HG03135 (cell line): ENCODE results near the gene PTPRM.

Experiments used
- ATAC-seq: cut with Tn5 transposase; IDR thresholded peaks from one replicate; pipeline ENCODE4 v1.9.1; 2021; ENCODE audit warnings: mild to moderate bottlenecking, moderate library complexity; ENCODE audit not compliant: unreplicated experiment

The PTPRM gene

DNA sequence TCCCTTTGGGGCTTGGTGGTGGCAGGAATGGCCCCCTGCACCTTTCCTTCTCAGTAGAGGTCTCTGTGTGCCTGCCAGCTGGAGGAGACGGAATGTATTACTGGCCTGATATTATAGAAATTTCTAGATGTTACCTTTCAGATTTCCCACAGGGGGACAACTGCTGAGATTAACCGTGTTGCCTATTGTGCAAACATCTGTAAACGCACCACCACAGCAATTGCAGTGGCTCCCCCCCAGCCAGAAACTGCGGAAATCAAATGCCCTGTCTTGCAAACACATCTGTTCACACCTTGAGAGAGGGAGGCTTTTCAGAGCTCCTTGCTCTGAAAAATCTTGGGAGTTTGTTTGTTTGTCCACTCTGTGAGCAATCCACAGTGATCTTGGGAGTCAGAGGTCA lies 772.1 kb downstream of the PTPRM start:
- ATAC-seq = no peak

DNA sequence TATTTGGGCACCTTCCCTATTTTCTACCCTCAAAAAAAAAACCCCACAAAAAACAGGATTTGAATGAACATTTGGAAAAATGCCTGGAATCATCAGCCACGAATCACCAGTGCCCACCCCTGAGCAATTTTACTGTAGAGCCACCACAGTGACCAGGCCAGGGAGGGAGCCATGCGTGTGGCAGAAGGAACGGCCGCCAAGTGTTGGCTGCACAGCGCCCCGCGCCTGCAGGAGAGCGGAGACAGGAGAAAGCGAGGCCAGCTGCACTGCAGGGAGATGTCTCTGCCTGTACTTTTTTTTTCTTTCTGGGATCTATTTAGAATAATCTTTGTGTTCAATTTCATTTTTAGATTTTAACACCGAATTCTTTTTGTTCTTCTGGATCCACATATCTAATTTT lies 772.8 kb downstream of the PTPRM start:
- ATAC-seq = no peak

DNA sequence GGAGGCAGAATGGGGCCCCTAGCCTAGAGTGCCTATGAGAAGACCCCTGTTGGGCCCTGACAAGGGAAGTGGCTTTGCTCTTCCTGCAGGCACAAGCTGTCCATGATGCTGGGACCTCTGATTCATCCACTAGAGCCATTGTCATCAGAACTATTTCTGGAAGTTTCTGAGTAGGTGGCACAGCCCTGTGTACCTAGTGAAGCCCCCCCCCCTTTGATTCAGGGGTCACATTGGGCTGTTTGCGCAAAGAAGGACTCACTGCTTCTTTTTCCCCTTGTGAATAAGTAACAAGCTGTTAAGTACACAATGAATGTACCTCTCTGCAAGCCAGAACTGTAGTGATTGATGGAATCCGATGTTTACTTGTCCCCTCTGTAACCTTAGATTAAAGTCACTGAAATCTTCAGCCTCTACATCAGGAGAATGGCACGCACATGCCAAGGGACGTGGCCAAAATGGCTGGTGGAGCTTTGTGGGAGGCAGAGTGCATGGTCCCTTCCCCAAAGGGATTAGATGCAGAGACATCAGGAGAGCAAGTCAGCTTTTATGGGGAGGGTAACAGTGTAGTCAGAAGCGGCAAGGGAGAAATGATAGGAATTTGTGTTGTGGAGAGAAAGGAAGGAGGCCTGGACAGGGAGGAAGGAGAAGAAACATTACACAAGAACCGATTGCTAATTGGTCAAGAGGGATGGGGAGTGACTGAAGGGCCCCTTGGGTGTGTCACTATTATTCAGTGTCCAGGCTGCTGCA lies 774.5 kb downstream of the PTPRM start:
- no peak for ATAC-seq

DNA sequence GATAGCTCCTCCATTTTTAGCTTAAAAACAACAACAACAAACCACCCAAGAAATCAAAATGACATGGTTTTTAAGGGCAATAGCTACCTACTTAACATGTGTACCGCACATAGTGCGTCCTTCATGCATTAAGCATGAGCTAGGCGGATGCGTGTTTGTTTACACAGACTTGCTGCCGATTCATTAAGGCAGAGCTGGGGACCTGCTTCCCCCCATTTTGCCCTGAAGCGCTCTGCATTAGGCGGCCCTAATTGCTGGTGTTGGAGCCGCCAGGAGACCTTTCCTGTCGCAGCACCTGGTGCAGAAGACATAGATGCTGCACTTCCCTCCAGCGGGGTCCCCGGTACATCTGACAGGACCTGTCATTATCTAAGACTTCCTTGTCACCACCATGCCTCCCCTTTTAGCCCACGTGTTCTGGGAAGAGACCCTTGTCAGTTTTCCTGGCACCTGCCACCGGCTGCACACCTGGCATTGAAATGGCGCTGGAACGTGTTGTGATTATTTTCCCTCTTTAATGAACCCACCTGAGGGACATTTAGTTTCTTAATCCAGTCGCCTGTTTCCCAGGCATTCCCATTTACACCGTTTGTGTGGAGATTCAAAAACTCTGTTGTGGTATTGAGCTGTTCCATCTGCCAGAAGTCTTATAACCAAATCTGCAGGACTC lies 781.1 kb downstream of the PTPRM start:
- no peak for ATAC-seq

DNA sequence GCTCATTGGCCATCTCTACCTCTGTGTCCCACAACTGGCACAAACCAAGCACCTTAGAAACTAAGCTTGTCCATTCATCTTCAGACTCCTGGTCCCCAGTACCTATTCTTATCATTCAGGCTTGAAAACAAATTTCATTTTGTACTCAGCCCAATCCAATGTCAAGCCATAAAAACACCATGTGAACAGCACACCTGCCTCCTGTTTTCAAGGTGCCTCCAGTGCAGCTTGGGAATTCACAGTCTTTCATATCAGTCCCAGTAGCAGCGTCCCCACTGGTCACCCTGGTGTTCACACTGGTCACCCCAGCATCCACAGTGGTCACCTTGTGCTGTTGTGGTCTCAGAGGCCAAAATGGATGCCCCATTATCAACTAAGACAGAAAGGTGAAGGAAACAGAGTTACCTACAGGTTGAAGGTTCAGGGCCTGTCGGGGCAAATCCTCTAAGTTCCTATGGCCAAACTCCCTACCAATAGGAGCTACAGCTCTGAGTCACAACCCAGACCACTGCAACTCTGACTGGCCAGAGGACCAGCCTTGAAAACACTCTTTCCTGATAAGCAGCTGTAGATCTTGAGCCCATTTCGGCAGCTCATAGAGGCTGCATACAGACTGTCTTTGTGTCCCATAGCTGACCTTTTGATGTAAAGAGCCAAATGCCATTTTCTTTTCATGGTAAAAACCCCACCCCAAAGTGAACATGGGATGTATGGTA lies 782.6 kb downstream of the PTPRM start:
- ATAC-seq = no peak

DNA sequence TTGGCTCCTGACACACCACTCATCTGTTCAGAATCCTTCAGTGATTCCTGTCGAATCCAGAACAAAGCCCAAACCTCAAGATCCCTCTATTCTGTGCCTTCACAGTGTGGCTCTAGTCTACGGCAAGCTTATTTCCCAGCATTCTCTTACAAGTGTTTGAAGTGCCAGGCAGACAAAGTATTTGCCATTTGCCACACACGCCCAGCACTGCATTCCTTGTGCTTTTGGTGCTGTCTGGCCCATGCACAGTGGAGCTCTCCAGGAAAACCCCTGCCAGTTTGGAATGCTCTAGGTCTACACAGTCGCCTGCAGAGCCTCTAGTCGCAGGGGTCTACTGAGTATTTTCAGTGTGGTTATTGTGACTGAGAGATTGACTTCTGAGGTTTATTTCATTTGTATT lies 783.5 kb downstream of the PTPRM start:
- no peak for ATAC-seq

- ATAC-seq = no peak
These were observed 784.0 kb downstream of the PTPRM start for GRCh38 chr18:8351161-8351560.

- ATAC-seq = no peak
These were observed 787.2 kb downstream of the PTPRM start for GRCh38 chr18:8354304-8354703.

- no peak for ATAC-seq
These were observed 788.9 kb downstream of the PTPRM start for GRCh38 chr18:8356001-8356400.

DNA sequence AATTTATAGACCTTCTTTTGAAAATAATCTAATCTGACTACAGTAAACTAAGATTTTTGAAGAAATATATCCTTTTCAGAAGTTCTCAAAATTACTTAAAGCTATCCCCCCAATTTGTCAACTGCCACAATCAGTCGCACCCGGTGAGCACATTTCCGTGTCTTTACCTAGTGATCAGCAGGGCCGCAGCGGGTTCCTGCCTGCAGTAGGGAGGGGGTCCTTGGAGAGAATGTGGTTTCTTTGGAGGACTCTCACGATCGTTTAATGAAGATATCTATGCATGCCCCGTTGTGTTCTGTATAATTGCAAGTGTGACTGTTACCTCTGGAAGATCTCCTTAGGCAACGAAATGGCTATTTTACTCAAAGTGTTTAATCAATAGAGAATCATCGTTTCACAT lies 790.2 kb downstream of the PTPRM start:
- no peak for ATAC-seq

- no peak for ATAC-seq
These were observed 791.1 kb downstream of the PTPRM start for GRCh38 chr18:8358033-8358765.

DNA sequence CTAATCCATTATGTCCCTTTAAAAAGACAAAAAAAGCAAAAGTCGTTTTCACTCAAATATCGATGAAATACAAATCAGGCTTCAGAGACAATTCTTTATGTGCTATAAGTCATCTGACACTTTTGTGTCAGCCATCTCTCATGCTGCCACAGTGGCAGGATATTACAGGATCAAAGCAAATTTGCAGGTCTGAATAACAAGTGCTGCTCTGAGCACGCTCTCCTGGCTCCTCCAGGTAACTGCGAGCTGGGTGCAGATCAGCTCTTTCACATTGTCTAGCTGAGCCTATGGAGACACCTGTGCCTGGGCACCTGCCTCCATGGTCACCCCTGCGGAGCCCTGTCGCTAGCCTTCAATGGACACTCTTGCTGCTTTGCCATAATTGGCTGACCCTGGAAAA lies 792.0 kb downstream of the PTPRM start:
- no peak for ATAC-seq

DNA sequence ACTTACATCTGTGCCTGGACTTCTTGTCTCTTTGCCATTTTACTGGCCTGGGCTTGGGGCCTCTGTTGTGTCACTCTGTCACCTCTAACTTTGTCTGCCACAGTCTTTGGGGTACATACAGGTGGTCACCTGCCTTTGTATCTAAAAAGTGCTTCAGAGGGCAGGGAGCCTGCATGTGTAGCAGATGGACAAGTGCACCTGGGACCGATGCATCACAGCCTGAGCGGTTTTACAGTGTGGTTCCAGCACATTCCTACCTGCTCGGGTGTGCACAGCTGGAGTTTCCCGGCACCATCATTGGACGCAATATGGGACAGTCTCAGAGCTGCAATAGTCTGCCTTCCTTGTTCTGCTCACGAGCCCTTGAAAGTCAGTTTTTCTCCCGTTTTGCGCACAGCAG lies 792.4 kb downstream of the PTPRM start:
- ATAC-seq = no peak

DNA sequence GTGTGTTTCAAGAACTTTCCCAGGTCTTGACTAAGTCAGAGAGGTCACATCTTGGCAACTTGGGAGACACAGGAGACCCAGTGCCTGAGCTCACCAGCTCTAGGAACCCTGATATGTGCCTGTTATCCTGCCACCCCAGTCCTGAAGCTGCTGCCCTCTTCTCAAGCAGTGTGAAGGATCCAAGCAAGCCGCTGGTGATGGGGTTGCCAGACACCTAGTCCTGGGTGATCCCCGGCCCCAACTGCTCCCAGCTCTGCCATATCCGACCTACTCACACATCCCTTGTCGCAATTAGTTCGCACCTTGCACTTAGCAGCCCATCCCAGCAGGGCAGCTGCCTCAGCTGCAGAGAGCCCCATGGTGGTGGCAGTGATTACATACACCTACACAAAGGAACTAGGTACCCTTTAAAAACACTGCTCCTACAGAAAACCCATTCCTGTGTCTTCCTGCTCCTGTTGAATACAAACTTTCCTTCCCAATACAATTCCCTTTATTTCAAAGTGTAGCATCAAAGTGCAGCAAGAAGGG lies 794.9 kb downstream of the PTPRM start:
- no peak for ATAC-seq

DNA sequence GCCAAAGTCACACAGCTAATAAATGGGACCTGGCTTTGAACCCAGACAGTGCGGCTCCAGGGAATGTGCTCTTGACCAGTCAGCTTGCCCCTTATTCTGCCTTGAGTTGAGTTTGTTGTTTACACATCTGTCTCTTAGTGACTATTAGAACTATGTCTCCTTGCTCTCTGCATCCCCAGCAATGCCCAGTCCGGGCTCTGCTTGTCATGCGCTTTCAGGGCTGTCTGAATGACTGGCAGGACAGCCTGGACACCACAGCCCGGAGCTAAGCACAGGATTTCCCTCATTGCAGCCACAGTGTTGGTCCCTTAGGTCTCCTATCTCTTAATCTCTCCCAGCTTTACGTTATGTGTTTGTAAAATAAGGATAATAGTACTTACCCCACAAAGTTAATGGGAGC lies 795.7 kb downstream of the PTPRM start:
- ATAC-seq = no peak

DNA sequence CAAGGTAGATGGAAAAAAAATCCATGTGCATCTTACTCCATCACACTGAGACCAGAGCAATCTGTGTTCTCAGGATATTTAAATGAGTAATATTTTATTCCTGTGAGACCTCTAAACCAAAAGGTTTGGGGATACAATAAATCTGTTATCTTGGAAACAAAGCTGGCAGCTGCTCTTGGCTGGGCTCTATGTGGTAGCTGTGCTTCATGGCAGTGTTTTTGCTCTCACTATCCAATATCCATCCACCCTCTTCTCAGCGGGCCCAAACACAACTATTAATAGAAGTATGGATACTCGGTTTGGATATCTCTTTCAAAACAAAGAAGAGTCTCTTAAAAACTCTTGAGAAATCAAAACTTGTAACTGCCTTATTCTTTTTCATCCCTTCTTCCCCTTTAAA lies 797.3 kb downstream of the PTPRM start:
- ATAC-seq = no peak

DNA sequence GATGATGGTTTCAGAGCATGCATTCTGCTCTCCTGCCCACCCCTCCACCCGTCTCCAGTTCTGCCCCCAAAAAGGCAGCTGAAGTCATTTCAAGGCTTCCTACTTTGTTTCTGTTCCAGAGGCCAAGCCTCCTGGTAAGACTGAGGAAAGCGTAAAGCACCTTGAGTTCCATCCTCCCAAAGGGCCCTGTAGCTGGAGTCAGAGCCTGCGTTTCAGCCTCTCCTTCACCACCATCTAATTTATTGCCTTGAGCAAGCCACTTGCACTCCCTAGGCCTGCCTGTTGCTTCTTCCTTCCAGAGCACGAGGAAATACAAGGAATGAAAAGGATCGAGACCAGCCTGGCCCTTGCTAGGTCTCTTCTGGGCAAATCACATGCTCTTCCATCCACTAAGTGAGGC lies 797.9 kb downstream of the PTPRM start:
- no peak for ATAC-seq

GRCh38 chr18:8365528-8365927 lies 798.4 kb downstream of the PTPRM start:
- no peak for ATAC-seq

DNA sequence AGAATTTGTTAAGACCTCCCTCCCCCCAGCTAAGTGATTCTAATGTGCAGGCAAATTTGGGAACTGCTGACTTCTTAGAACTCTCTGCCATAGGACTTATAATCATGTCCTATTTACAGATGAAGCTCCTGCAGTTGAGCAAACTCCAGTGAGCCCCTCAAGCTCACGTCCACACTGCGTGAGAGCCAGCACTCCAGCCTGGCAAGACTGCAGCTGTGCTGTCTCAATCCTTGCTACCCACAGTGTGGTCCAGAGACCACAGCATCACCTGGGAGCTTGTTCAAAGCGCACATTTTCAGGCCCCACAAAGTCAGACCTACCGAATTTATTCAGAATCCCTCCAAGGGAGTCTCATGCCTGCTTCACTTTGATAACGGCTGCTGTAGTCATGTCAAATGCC lies 799.0 kb downstream of the PTPRM start:
- no peak for ATAC-seq

- no peak for ATAC-seq
These were observed 799.5 kb downstream of the PTPRM start for GRCh38 chr18:8366656-8367055.
